ENCODE results near the gene MYO1H. TPM values are rescaled to one million over a fixed set of nuclear protein-coding genes. Genes with fewer than 3 reads are reported as not detected.

Gene MYO1H, protein sequence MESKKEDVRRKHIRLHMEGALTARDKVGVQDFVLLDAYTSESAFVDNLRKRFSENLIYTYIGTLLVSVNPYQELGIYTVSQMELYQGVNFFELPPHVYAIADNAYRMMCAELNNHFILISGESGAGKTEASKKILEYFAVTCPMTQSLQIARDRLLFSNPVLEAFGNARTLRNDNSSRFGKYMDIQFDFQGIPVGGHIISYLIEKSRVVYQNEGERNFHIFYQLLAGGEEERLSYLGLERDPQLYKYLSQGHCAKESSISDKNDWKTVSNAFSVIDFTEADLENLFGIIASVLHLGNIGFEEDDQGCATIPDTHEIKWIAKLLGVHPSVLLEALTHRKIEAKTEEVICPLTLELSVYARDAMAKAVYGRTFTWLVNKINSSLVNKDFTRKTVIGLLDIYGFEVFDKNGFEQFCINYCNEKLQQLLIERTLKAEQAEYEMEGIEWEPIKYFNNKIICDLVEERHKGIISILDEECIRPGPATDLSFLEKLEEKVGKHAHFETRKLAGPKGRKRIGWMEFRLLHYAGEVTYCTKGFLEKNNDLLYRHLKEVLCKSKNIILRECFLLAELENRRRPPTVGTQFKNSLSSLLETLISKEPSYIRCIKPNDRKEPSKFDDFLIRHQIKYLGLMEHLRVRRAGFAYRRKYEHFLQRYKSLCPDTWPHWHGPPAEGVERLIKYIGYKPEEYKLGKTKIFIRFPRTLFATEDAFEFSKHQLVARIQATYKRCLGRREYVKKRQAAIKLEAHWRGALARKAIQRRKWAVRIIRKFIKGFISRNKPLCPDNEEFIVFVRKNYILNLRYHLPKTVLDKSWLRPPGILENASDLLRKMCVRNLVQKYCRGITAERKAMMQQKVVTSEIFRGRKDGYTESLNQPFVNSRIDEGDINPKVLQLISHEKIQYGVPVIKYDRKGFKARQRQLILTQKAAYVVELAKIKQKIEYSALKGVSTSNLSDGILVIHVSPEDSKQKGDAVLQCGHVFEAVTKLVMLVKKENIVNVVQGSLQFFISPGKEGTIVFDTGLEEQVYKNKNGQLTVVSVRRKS
- under 1 TPM in 1 of 2 donors, not detected in 1; 0.28 TPM for total RNA-seq
- polyA plus RNA-seq (ENCODE audit: insufficient read length in 2 of 2), result under 1 TPM; 0.30 to 0.90 TPM
- long read RNA-seq, donor 1, result 0 reads
- long read RNA-seq, donor 2, result 0 reads
- long read RNA-seq, donor 3, result 0 reads
- long read RNA-seq, donor 4, partial matches to known transcripts, result 8 of 8 reads
- long read RNA-seq, donor 4, other reads (novel, unspliced or antisense), result 0 of 8 reads

DNA sequence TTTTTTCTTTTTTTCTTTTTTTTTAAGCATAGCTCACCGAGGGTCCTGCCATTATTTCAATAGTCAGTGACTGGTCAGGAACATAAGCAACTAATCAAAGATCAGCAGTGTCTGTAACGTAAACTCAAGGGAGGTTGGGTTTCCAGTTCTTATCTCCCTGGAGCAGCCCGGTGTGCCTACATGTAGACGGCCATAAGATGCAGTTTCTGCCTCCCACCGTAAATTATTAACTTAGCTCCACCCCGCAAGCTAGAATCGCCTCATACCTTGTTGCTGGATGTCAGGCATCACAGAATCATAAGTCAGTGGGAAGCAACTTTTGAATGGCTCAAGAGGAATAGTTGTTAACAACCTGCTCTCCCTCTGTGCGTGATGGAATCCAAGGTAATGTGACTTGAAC, at the start of gene MYO1H:
TSS of gene MYO1H (plus strand) at position 312 of the 400 bp plus-strand sequence. CDS start at position 373, 61 bp downstream.
- Histone ChIP-seq H3K27ac (ENCODE audit: low read depth, low read length) (no peak within 1 kb of the TSS), H3K4me1 (ENCODE audit: control insufficient read depth, insufficient read depth, low read length) (no peaks in the 10 kb centered on the region), H3K36me3 (ENCODE audit: control insufficient read depth, insufficient read depth, low read length) (no peaks in the 10 kb centered on the region), H3K4me3 (ENCODE audit: low read depth, low read length) (no peak within 1 kb of the TSS), H3K27me3 (ENCODE audit: control insufficient read depth, insufficient read depth, low read length) (no peaks in the 10 kb centered on the region), H3K9me3 (ENCODE audit: control insufficient read depth, insufficient read depth, low read length) (no peaks in the 10 kb centered on the region)
- 82% methylated on average over 8 of the region's 8 CpGs for WGBS (ENCODE audit: insufficient coverage)
- no peak for DNase-seq (ENCODE audit: low read depth in 4 of 6, low spot score in 6 of 6)

DNA sequence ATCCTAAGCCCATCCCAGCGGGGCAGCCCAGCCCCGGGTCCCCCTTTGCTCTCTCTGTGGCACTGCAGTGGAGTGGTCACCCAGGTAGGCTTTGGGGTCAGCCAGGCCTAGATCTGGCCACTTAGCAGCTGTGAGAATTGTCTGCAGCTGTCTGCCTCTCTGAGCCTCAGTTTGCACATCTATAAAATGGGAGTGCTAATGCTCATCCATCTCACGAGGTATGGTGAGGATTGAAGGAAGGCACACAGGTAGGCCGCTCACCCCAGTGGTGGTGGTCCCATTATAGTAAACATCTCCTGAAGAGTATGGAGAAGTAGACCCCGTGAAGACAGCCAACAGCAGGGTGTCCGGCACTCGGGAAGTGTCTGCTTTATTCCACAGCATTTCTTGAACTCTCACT, 47.9 kb upstream of the MYO1H start:
- Histone ChIP-seq H3K4me3 (ENCODE audit: low read depth, low read length) (no peak overlapping the region), H3K9me3 (ENCODE audit: control insufficient read depth, insufficient read depth, low read length) (no peaks in the 10 kb centered on the region), H3K4me1 (ENCODE audit: control insufficient read depth, insufficient read depth, low read length) (no peaks in the 10 kb centered on the region), H3K36me3 (ENCODE audit: control insufficient read depth, insufficient read depth, low read length) (no peaks in the 10 kb centered on the region), H3K27ac (ENCODE audit: low read depth, low read length) (no peak overlapping the region), H3K27me3 (ENCODE audit: control insufficient read depth, insufficient read depth, low read length) (peaks cover 2% of the 10 kb centered on the region)
- DNase-seq (ENCODE audit: low read depth in 4 of 6, low spot score in 6 of 6), result no peak
- 89% methylated on average over 7 of the region's 7 CpGs for WGBS (ENCODE audit: insufficient coverage)

DNA sequence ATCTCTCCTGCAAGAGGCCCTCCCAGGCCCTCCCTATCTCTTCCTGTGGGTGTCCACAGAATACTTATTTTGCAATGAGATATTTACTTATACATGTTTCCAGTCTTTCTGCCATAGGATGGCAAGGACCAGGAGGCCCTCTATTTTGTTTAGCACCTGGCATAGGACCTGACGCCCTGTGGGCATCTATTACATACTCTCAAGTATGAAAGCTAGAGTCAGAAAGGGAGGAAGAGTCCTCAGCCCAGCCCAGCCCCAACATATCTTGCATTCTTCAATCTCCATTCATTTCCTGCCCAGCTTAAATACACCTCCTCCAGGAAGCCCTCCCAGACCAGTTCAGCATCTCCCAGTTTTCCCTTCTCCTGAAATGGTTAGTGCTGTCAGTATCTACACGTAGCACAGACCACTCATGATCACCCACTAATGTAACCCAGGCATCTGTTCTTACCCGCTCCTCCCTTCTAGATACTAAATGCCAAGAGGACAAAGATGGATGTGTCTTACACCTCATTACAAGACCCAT, 46.0 kb upstream of the MYO1H start:
- 65% methylated on average over 2 of the region's 3 CpGs for WGBS (ENCODE audit: insufficient coverage)

DNA sequence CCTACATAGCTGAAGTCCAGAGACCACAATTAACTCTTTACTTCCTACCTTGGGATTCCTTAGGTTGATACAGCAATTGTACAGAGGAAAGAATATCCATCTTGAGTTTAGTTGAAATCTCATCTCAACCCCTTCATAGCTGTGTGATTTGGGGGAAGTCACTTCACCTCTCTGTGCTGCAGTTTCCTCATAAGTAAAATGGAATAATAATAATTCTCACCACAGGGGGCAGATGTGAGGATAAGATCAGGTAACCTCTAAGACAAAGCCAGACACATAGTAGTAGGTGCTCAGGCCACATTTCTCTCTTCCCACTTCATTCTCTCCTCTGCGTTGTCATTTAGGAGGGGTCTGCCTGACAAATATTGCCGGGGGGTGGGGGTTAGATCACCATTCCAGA, 45.3 kb upstream of the MYO1H start:
- Histone ChIP-seq H3K27ac (ENCODE audit: low read depth, low read length) (no peak overlapping the region), H3K4me3 (ENCODE audit: low read depth, low read length) (no peak overlapping the region), H3K4me1 (ENCODE audit: control insufficient read depth, insufficient read depth, low read length) (no peaks in the 10 kb centered on the region), H3K36me3 (ENCODE audit: control insufficient read depth, insufficient read depth, low read length) (no peaks in the 10 kb centered on the region), H3K9me3 (ENCODE audit: control insufficient read depth, insufficient read depth, low read length) (no peaks in the 10 kb centered on the region), H3K27me3 (ENCODE audit: control insufficient read depth, insufficient read depth, low read length) (peaks cover 13% of the 10 kb centered on the region)
- DNase-seq (ENCODE audit: low read depth in 4 of 6, low spot score in 6 of 6), result no peak
- WGBS (ENCODE audit: insufficient coverage), result no CpG with 5 or more reads among the region's 2 CpGs

More for the DNA sequence above, 46.0 kb upstream of the MYO1H start:
- no peaks in the 10 kb centered on the region for H3K4me1 ChIP-seq (ENCODE audit: control insufficient read depth, insufficient read depth, low read length)
- no peak overlapping the region for H3K4me3 ChIP-seq (ENCODE audit: low read depth, low read length)
- H3K27me3 ChIP-seq (ENCODE audit: control insufficient read depth, insufficient read depth, low read length), result peaks cover 8% of the 10 kb centered on the region
- H3K27ac ChIP-seq (ENCODE audit: low read depth, low read length), result no peak overlapping the region
- no peak for DNase-seq (ENCODE audit: low read depth in 4 of 6, low spot score in 6 of 6)
- no peaks in the 10 kb centered on the region for H3K9me3 ChIP-seq (ENCODE audit: control insufficient read depth, insufficient read depth, low read length)
- no peaks in the 10 kb centered on the region for H3K36me3 ChIP-seq (ENCODE audit: control insufficient read depth, insufficient read depth, low read length)

DNA sequence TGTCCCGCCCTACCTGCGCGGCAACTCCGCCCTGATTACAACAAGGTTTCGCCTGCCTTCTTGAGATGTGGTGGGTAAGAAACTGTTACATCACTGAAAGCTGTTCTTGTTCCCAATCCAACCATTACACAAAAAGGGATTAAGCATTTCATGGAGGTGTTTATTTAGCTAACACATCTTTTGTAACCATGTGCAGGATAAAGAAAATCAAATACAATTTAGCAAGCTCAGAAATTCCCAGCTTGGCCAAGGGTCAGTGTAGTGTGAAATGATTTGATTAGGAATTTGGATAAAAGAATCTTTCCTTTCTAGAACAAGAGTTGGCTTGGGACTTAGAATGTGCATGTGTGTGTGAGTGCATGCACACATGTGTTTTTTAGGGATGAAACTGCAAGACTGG, 44.9 kb upstream of the MYO1H start:
- H3K27ac ChIP-seq (ENCODE audit: low read depth, low read length), result no peak overlapping the region
- H3K4me1 ChIP-seq (ENCODE audit: control insufficient read depth, insufficient read depth, low read length), result no peaks in the 10 kb centered on the region
- WGBS (ENCODE audit: insufficient coverage), result no CpG with 5 or more reads among the region's 5 CpGs

DNA sequence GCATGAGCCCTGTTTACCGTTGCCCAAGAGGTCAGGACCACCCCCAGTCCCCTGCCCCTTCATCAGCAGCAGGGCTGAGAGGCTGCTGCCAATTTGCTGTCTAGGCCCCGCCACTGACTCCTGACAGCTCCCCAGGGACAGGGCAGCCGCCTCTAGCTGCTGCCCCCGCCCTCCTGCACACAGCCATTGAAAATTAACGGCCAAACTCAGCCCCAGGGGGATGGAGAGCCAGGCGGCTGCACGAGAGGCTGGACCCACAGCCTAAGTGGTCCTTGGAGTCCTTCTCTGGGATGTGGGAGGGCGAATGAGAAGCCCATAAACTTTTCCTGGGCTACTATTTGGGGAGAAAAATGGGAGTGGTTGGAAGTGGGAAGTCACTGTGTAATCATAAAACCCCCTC, 43.2 kb upstream of the MYO1H start:
- Histone ChIP-seq H3K9me3 (ENCODE audit: control insufficient read depth, insufficient read depth, low read length) (no peaks in the 10 kb centered on the region), H3K27ac (ENCODE audit: low read depth, low read length) (no peak overlapping the region), H3K36me3 (ENCODE audit: control insufficient read depth, insufficient read depth, low read length) (no peaks in the 10 kb centered on the region), H3K27me3 (ENCODE audit: control insufficient read depth, insufficient read depth, low read length) (peaks cover 32% of the 10 kb centered on the region), H3K4me3 (ENCODE audit: low read depth, low read length) (no peak overlapping the region), H3K4me1 (ENCODE audit: control insufficient read depth, insufficient read depth, low read length) (peaks cover 6% of the 10 kb centered on the region)
- 26% methylated on average over 4 of the region's 8 CpGs for WGBS (ENCODE audit: insufficient coverage)
- DNase-seq (ENCODE audit: low read depth in 4 of 6, low spot score in 6 of 6), result no peak

More for the DNA sequence above, 44.9 kb upstream of the MYO1H start:
- Histone ChIP-seq H3K9me3 (ENCODE audit: control insufficient read depth, insufficient read depth, low read length) (no peaks in the 10 kb centered on the region), H3K27me3 (ENCODE audit: control insufficient read depth, insufficient read depth, low read length) (peaks cover 17% of the 10 kb centered on the region), H3K4me3 (ENCODE audit: low read depth, low read length) (no peak overlapping the region), H3K36me3 (ENCODE audit: control insufficient read depth, insufficient read depth, low read length) (no peaks in the 10 kb centered on the region)
- no peak for DNase-seq (ENCODE audit: low read depth in 4 of 6, low spot score in 6 of 6)

DNA sequence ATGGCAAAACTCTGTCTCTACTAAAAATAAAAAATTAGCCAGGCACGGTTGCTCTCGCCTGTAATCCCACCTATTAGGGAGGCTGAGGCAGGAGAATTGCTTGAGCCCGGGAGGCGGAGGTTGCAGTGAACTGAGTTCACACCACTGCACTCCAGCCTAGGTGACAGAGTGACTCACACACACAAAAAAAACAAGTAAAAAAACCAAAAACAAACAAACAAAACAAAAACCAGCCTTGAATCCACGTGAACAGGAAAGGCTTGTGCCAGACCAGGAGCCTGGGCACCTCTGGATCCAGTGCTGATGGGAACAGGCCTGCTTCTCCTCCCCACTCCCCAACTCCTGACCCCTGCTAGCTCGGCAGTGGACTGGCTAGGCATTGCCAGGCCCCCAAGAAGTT, 42.2 kb upstream of the MYO1H start:
- Histone ChIP-seq H3K27ac (ENCODE audit: low read depth, low read length) (no peak overlapping the region), H3K4me3 (ENCODE audit: low read depth, low read length) (no peak overlapping the region), H3K27me3 (ENCODE audit: control insufficient read depth, insufficient read depth, low read length) (peaks cover 38% of the 10 kb centered on the region), H3K36me3 (ENCODE audit: control insufficient read depth, insufficient read depth, low read length) (no peaks in the 10 kb centered on the region), H3K4me1 (ENCODE audit: control insufficient read depth, insufficient read depth, low read length) (peaks cover 13% of the 10 kb centered on the region), H3K9me3 (ENCODE audit: control insufficient read depth, insufficient read depth, low read length) (no peaks in the 10 kb centered on the region)
- WGBS (ENCODE audit: insufficient coverage), result 82% methylated on average over 5 of the region's 6 CpGs
- DNase-seq (ENCODE audit: low read depth in 4 of 6, low spot score in 6 of 6), result no peak

DNA sequence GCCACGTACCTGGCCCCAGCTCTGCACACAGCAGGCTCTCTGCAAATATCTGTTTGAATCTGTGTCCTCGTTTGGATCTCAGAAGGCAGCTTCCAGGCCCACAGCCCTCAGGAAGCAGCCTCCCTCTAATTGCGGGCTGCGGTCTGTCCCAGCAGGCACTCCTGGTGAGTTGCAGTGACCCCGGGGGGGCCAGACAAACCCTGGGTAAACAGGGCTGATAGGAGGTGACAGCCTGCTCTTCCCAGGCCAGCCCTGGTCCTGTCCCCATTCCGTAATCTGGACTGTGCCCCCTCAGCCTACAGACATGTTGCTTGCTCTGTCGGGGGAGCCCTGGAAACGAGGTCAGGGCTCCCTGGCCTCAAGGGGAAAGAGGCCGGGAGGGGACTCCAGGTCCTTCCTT, 40.6 kb upstream of the MYO1H start:
- peaks cover 47% of the 10 kb centered on the region for H3K27me3 ChIP-seq (ENCODE audit: control insufficient read depth, insufficient read depth, low read length)

More for the DNA sequence above, 40.6 kb upstream of the MYO1H start:
- H3K36me3 ChIP-seq (ENCODE audit: control insufficient read depth, insufficient read depth, low read length), result no peaks in the 10 kb centered on the region
- H3K9me3 ChIP-seq (ENCODE audit: control insufficient read depth, insufficient read depth, low read length), result no peaks in the 10 kb centered on the region
- no peak for DNase-seq (ENCODE audit: low read depth in 4 of 6, low spot score in 6 of 6)
- no peak overlapping the region for H3K4me3 ChIP-seq (ENCODE audit: low read depth, low read length)
- H3K4me1 ChIP-seq (ENCODE audit: control insufficient read depth, insufficient read depth, low read length), result peaks cover 14% of the 10 kb centered on the region
- H3K27ac ChIP-seq (ENCODE audit: low read depth, low read length), result no peak overlapping the region
- 42% methylated on average over 8 of the region's 9 CpGs for WGBS (ENCODE audit: insufficient coverage)
